GM18502 (cell line): Measurements from ENCODE around the gene DACT3.
A peak's percentile ranks its signal among the peaks of the same experiment; 100 is the strongest.

Experiments used
- ATAC-seq: cut with Tn5 transposase; IDR thresholded peaks from one replicate; pipeline ENCODE4 v1.9.1; 2021; ENCODE audit warnings: mild to moderate bottlenecking; ENCODE audit not compliant: unreplicated experiment, poor library complexity

DACT3 gene

GRCh38 chr19:46661020-46661731 is at the start of gene DACT3:
TSS of gene DACT3 (minus strand) at chr19:46661182. CDS start at chr19:46661064, 118 bp downstream.
- peak; percentile 91 for ATAC-seq

GRCh38 chr19:46710687-46711086 is 49.7 kb upstream of the DACT3 start:
- no peak for ATAC-seq

- ATAC-seq: no peak
Measured at GRCh38 chr19:46704379-46705076, 43.5 kb upstream of the DACT3 start.

- no peak for ATAC-seq
Measured at GRCh38 chr19:46700704-46701103, 39.7 kb upstream of the DACT3 start.

GRCh38 chr19:46698395-46699321 is 37.7 kb upstream of the DACT3 start:
- ATAC-seq: no peak

GRCh38 chr19:46697204-46697960 is 36.4 kb upstream of the DACT3 start:
- ATAC-seq: no peak

- ATAC-seq: no peak
Measured at GRCh38 chr19:46696866-46697203, 35.9 kb upstream of the DACT3 start.

GRCh38 chr19:46696052-46696451 is 35.1 kb upstream of the DACT3 start:
- no peak for ATAC-seq

- ATAC-seq: no peak
Measured at GRCh38 chr19:46693760-46694159, 32.8 kb upstream of the DACT3 start.

GRCh38 chr19:46692918-46693722 is 32.1 kb upstream of the DACT3 start:
- ATAC-seq: no peak

- no peak for ATAC-seq
Measured at GRCh38 chr19:46691948-46692347, 31.0 kb upstream of the DACT3 start.

- no peak for ATAC-seq
Measured at GRCh38 chr19:46691104-46691503, 30.1 kb upstream of the DACT3 start.

- no peak for ATAC-seq
Measured at GRCh38 chr19:46689358-46689757, 28.4 kb upstream of the DACT3 start.

GRCh38 chr19:46687438-46688145 is 26.6 kb upstream of the DACT3 start:
- no peak for ATAC-seq

- no peak for ATAC-seq
Measured at GRCh38 chr19:46685189-46685588, 24.2 kb upstream of the DACT3 start.

GRCh38 chr19:46678110-46678732 is 17.2 kb upstream of the DACT3 start:
- no peak for ATAC-seq

GRCh38 chr19:46674416-46675178 is 13.6 kb upstream of the DACT3 start:
- no peak for ATAC-seq

- no peak for ATAC-seq
Measured at GRCh38 chr19:46670813-46671212, 9.8 kb upstream of the DACT3 start.
